Astrocyte (in vitro differentiated cells and primary cell): ENCODE results near the gene IL17D. TPM values are rescaled to one million over a fixed set of nuclear protein-coding genes. Genes with fewer than 3 reads are reported as not detected.

Experiments
- DNase-seq: peaks from one replicate; pipeline ENCODE4 v3.0.0-alpha.2; 2010; ENCODE audit warnings: low read depth
- FAIRE-seq: peaks from 2 replicates; lab custom pipeline; 2011; peaks lifted over from hg19 to GRCh38; lab: Jason Lieb, UNC
- H2AFZ ChIP-seq: 2 replicates; pipeline ENCODE4 v1.6.0; 2012; ENCODE audit warnings: low read depth, low read length, inconsistent platforms
- H3K27ac ChIP-seq: 2 replicates; pipeline ENCODE4 v1.5.1; 2011; ENCODE audit warnings: low read depth, low read length, inconsistent platforms
- H3K27me3 ChIP-seq: 2 replicates; pipeline ENCODE4 v1.6.0; 2011; ENCODE audit warnings: low read length, inconsistent platforms; ENCODE audit not compliant: insufficient read depth
- H3K36me3 ChIP-seq: 2 replicates; pipeline ENCODE4 v1.5.1; 2011; ENCODE audit warnings: low read length, inconsistent platforms; ENCODE audit not compliant: insufficient read depth
- H3K4me1 ChIP-seq: 2 replicates; pipeline ENCODE4 v1.5.1; 2011; ENCODE audit warnings: low read length, inconsistent platforms; ENCODE audit not compliant: insufficient read depth
- H3K4me2 ChIP-seq: 2 replicates; pipeline ENCODE4 v1.6.0; 2012; ENCODE audit warnings: low read length, inconsistent platforms
- H3K4me3 ChIP-seq: 2 replicates; pipeline ENCODE4 v1.5.1; 2011; ENCODE audit warnings: low read depth, mild to moderate bottlenecking, low read length, inconsistent platforms; ENCODE audit not compliant: insufficient read depth
- H3K79me2 ChIP-seq: 2 replicates; pipeline ENCODE4 v1.6.0; 2012; ENCODE audit warnings: mild to moderate bottlenecking, low read length, inconsistent platforms; ENCODE audit not compliant: insufficient read depth
- H3K9ac ChIP-seq: 2 replicates; pipeline ENCODE4 v1.6.0; 2012; ENCODE audit warnings: mild to moderate bottlenecking, low read length, inconsistent platforms
- H3K9me3 ChIP-seq: 2 replicates; pipeline ENCODE4 v1.5.1; 2012; ENCODE audit warnings: low read depth, mild to moderate bottlenecking, low read length, inconsistent platforms; ENCODE audit not compliant: insufficient read depth
- H4K20me1 ChIP-seq: 2 replicates; pipeline ENCODE4 v1.6.0; 2012; ENCODE audit warnings: low read length, inconsistent platforms; ENCODE audit not compliant: insufficient read depth
- H3K27ac Mint-ChIP-seq: one replicate; pipeline ENCODE4 v1.8.0; 2021; ENCODE audit warnings: mild to moderate bottlenecking, mixed read lengths; ENCODE audit not compliant: unreplicated experiment
- H3K27me3 Mint-ChIP-seq: one replicate; pipeline ENCODE4 v1.8.0; 2021; ENCODE audit warnings: low read depth, mixed read lengths; ENCODE audit not compliant: unreplicated experiment
- H3K36me3 Mint-ChIP-seq: one replicate; pipeline ENCODE4 v1.8.0; 2021; ENCODE audit warnings: low read depth, mixed read lengths; ENCODE audit not compliant: unreplicated experiment
- H3K4me1 Mint-ChIP-seq: one replicate; pipeline ENCODE4 v1.8.0; 2021; ENCODE audit warnings: low read depth, mixed read lengths; ENCODE audit not compliant: unreplicated experiment
- H3K4me3 Mint-ChIP-seq: one replicate; pipeline ENCODE4 v1.8.0; 2021; ENCODE audit warnings: mild to moderate bottlenecking, moderate library complexity, mixed read lengths; ENCODE audit not compliant: unreplicated experiment
- H3K9me3 Mint-ChIP-seq: one replicate; pipeline ENCODE4 v1.8.0; 2021; ENCODE audit warnings: mild to moderate bottlenecking, mixed read lengths; ENCODE audit not compliant: unreplicated experiment
- CTCF ChIP-seq: IDR thresholded peaks from 2 replicates; pipeline ENCODE4 v1.5.1; 2011; ENCODE audit warnings: low read depth, mild to moderate bottlenecking, inconsistent platforms, low read length, moderate library complexity; ENCODE audit not compliant: insufficient read depth
- EZH2 ChIP-seq: IDR thresholded peaks from 2 replicates; pipeline ENCODE4 v1.6.1; 2012; ENCODE audit warnings: mild to moderate bottlenecking, low read length, inconsistent platforms; ENCODE audit not compliant: insufficient read depth
- total RNA-seq: library from RNA; stranded (reverse); gene quantifications from 2 replicates; pipeline ENCODE4 v1.2.1, GENCODE V29; 2021

IL17D gene
- total RNA-seq, 1 donor from 2014 or later: 1.9 TPM

GRCh38 chr13:20667857-20668437, 35.6 kb upstream of the IL17D start:
- H3K27me3 Mint-ChIP-seq: no peaks in the 10 kb centered on the region
- Histone ChIP-seq H3K9me3 (no peaks in the 10 kb centered on the region), H3K27me3 (no peaks in the 10 kb centered on the region), H3K4me3 (no peak overlapping the region), H4K20me1 (no peaks in the 10 kb centered on the region), H3K27ac (no peak overlapping the region), H3K4me1 (no peaks in the 10 kb centered on the region), H3K79me2 (no peaks in the 10 kb centered on the region), H3K4me2 (no peak overlapping the region), H3K36me3 (no peaks in the 10 kb centered on the region), H2AFZ (no peak overlapping the region), H3K9ac (no peak overlapping the region)
- no peaks in the 10 kb centered on the region for H3K9me3 Mint-ChIP-seq
- TF ChIP-seq EZH2 (no peak), CTCF (no peak)
- no peak for DNase-seq
- no peak for FAIRE-seq
- H3K36me3 Mint-ChIP-seq: peaks cover 5% of the 10 kb centered on the region
- H3K4me1 Mint-ChIP-seq: no peaks in the 10 kb centered on the region
- no peak overlapping the region for H3K27ac Mint-ChIP-seq
- no peak overlapping the region for H3K4me3 Mint-ChIP-seq

- Histone ChIP-seq H2AFZ (no peak overlapping the region), H3K27me3 (no peaks in the 10 kb centered on the region), H4K20me1 (no peaks in the 10 kb centered on the region), H3K79me2 (no peaks in the 10 kb centered on the region), H3K9ac (no peak overlapping the region), H3K4me2 (no peak overlapping the region), H3K4me3 (no peak overlapping the region), H3K4me1 (no peaks in the 10 kb centered on the region), H3K27ac (no peak overlapping the region), H3K36me3 (no peaks in the 10 kb centered on the region), H3K9me3 (no peaks in the 10 kb centered on the region)
- Mint-ChIP-seq H3K27ac (no peak overlapping the region), H3K36me3 (peaks cover 5% of the 10 kb centered on the region), H3K9me3 (no peaks in the 10 kb centered on the region), H3K4me3 (no peak overlapping the region), H3K4me1 (no peaks in the 10 kb centered on the region), H3K27me3 (no peaks in the 10 kb centered on the region)
- TF ChIP-seq EZH2 (no peak), CTCF (no peak)
- DNase-seq (no peak), FAIRE-seq (no peak)
These were observed 34.3 kb upstream of the IL17D start for GRCh38 chr13:20669162-20669561.

- no peaks in the 10 kb centered on the region for H3K27me3 ChIP-seq
- H2AFZ ChIP-seq: no peak overlapping the region
- Mint-ChIP-seq H3K27ac (no peak overlapping the region), H3K36me3 (peaks cover 3% of the 10 kb centered on the region), H3K9me3 (no peaks in the 10 kb centered on the region), H3K4me1 (no peaks in the 10 kb centered on the region), H3K4me3 (no peak overlapping the region), H3K27me3 (no peaks in the 10 kb centered on the region)
- no peaks in the 10 kb centered on the region for H3K9me3 ChIP-seq
- DNase-seq (no peak), FAIRE-seq (no peak)
- no peaks in the 10 kb centered on the region for H3K36me3 ChIP-seq
- H3K9ac ChIP-seq: no peak overlapping the region
- no peaks in the 10 kb centered on the region for H3K79me2 ChIP-seq
- no peaks in the 10 kb centered on the region for H4K20me1 ChIP-seq
- H3K4me1 ChIP-seq: no peaks in the 10 kb centered on the region
- no peak for TF ChIP-seq EZH2
- TF ChIP-seq CTCF: no peak
- H3K4me3 ChIP-seq: no peak overlapping the region
- no peak overlapping the region for H3K27ac ChIP-seq
- no peak overlapping the region for H3K4me2 ChIP-seq
These were observed 31.7 kb upstream of the IL17D start for GRCh38 chr13:20671789-20672188.
